Central memory CD4-positive, alpha-beta T cell (primary cell): Measurements from ENCODE around the gene SART3.
"Not testable (repeated sequence)": the region's sequence is repeated elsewhere in the genome, so short reads cannot be mapped to it uniquely, and the experiment has no call there.

Source experiments
- DNase-seq: peaks from one replicate; pipeline ENCODE4 v3.0.0; 2022

Gene SART3

DNA sequence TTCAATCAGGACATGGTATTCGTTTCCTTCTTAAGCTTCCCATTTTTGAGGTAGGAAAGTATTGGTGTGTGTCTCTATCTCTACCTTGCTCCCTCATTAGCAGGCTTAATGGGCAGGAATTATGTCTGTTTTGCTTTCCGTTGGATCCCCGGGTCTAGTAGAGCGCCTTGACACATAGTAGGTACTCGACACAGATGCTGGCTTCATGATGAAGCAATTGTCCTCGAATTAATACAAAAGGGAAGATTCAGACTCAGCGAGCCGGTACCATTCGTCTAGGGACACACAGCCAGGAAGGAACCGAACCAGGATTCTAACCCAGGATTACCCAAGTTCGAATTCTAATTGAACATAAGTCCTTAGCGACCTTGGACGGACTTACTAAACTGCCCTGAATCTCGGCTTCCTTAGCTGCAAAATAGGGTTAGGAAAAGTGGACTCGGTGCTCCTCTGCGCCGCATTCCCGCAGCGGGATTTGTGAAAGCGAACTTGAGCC is 927 bp upstream of the SART3 start:
- no peak for DNase-seq

DNA sequence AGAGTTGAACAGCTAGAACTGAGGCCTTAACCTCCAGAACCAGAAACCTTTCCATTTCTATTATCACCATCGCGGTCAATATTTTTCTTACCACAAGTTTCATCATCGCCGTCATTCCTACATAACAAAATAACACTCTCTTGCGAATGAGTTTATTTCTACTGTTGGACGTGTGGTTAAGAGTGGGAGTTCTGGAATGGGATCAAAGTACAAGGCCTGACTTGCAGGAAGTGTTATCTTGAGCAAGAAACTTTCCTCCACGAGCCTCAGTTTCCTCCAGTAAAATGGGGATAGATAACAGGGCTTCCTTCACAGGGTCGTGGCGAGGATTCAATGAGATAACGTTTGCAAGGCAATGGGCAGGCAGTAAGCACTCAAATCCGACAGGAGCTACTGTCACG is 652 bp downstream of the SART3 start:
- no peak for DNase-seq

DNA sequence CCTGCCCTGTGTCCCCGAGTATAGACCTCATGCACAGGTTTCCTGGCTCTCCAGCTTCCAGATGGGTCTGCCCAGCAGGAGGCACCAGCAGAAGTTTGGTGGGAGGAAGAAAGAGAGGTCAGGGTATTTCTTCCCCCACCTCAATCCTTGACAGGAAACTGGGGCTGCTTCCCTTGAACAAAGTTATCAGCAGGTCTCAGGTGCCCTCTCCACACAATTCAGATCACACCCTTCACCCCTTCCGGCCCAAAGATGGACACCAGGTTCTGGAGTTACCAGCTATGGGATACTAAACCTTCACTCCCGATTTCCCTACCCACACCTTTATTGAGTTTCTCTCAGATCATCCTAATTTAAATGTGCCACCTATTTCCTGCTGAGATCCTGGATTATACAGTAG is 1.2 kb downstream of the SART3 start:
- DNase-seq = no peak

DNA sequence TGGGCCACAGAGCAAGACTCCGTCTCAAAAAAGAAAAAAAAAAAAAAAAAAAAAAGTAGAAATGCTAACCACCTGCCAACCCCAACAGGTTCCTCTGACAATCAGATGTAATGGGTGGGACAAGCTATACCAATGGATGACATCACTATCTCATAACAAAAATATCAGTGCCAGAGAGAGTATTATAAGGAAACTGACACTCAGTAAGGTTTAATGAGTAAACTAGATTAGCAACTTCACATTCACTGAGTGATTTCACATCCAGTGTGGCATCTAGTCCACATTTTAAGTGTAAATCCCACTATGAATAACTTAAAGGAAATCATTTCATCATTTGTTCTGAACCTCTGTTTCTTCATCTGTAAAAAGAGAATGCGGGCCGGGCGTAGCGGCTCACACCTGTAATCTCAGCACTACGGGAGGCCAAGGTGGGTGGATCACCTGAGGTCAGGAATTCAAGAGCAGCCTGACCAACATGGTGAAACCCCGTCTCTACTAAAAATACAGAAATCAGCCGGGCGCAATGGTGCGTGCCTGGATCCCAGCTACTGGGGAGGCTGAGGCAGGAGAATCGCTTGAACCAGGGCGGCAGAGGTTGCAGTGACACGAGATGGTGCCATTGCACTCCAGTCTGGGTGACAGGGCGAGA is 1.8 kb downstream of the SART3 start:
- no peak for DNase-seq

DNA sequence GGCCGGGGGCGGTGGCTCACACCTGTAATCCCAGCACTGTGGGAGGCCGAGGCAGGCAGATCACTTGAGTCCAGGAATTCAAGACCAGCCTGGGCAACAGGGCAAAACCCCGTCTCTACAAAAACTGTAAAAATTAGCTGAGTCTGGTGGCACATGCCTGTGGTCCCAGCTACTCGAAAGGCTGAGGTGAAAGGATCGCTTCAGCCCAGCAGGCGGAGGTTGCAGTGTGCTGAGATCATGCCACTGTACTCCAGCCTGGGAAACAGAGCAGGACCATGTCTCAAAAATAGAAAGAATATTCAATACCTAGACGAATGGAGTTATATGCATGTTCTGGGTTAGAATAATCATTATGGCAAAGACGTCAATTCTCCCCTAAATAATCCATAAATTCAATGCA is 5.6 kb downstream of the SART3 start:
- not testable (repeated sequence) for DNase-seq

DNA sequence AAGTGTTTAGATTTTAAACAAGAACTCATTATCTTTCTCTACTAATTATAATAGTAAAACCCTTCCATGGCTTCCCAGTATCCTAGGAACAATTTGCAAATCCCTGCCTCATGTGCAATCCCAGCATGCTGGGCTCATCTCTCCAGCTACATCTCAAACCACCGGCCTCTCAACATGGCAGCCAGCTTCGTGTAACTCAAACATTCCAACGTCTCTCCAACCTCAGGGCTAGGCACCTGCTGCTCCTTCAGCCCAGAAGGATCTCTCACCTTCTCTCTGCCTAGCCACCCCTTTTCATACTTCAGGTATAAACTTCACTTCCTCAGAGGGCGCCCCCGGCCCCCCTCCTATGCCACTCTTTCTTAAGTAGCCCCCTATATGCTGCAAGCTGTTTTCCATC is 7.2 kb downstream of the SART3 start:
- no peak for DNase-seq

DNA sequence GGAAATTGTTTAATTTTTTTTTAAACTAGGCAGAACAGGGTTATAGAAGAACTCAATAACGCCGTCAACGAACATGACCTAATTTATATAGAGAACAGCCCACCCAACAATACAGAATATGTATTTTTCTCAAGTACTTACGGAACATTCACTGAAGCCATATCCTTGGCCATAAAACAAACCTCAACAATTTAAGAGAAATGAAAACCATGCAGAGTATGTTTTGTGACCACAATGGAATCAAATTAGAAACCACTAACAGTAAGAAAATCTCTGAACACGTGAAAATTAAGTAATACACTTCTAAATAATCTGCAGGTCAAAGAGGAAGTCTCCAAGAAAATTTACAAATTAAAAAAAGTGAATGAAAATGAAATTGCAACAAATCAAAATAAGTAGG is 9.4 kb downstream of the SART3 start:
- DNase-seq = no peak

DNA sequence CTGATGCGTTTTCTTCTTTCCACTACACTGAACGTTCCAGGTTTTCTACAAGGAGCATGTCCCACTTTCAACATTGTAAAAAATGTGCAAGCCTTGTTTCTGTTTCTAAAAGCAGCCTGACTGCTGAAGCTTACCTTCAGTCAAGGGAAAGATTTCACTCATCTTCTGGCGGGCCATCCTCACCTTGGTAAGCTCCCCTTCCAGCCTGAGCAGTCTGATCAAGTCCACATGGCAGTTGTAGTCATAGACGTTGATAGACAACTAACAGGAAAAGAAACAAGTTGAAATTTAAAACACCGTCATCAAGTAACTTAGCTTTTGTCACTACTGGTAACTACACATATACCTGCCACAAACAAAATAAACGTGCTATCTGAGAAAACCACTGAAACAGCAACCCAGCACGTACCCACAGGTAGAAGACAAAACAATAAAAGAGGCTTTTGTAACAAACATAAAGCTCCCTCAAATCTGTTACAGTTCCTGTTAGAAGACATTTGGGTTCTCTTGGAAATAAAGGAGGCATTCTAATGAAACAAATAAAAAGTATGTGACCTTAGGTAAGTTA is 11.9 kb downstream of the SART3 start:
- no peak for DNase-seq

DNA sequence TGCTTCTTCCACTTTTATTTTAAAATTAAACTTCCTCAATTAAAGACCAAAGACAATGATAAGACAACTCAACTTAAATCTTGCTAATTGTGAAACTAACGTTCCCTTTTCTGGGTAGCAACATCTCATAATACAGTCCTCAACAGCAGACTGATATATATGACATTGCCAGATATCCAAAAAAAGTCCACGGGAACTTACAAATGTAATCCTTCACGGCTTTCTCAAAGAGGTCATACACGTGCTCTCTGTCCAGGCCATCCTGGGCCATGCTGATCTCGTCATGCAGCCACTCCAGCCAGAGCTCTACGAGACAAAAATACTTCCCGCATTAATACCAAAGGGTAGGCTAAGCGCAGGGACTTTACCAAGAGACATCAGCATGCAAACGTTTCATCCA is 13.3 kb downstream of the SART3 start:
- no peak for DNase-seq

DNA sequence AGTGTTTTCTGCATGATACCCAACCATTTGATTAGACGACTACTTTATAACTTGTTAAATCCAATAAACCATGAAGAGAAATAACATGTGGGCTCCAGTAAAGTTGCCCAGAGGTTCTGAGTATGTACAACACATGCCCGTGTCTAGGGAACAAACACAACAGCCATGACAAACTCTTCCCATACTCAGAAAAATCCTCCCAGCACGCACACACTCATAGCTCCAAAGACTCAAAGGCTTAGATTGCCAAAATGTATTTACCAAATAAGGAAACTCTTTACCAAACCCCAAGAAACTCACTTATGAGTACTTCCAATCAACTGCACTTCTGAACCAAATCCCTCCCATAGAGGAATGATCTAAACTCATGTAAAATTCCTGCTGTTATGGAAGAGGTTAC is 17.3 kb downstream of the SART3 start:
- DNase-seq = no peak

DNA sequence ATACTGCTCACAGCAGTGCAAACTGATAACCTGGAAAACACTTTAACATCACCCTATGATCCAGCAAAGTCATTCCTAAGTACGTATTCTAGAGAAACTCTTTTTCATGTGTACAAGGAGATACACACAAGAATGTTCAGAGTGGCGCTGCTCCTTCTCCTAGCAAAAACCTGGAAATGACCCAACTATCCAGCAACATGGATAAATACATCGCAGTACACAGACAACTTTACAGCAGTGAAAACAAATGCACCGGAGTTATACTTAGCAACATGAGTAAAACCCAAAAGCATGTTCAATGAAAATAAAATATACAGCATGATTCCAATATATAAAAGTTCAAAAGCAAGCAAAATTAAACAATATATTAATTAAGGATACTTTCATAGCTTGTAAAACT is 18.7 kb downstream of the SART3 start:
- no peak for DNase-seq

DNA sequence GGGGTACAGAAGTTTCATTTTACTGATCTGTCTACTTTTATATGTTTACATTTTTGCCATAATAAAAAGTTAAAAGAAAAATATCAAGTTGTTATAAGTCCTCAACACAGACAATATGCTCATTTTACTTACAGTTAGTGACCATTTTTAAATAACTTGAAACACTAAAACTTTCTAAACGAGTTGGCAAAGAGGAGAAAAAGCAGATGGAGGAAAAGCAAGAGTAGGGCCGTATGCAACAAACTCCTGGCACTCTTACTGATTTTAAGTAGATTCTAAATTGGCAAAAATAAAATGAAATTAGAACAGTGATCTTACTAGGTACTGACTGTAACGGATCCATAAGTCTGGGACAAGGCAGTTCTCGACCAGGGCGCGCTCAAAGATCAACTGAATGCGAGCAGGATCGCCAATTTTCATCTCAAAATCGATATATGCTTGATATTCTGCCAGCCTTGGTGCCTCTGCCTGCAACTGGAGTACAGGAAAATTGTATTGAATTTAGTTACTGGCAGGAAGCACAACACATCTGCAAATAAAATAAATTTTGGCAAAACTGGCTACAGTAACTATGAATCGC is 22.3 kb downstream of the SART3 start:
- no peak for DNase-seq

DNA sequence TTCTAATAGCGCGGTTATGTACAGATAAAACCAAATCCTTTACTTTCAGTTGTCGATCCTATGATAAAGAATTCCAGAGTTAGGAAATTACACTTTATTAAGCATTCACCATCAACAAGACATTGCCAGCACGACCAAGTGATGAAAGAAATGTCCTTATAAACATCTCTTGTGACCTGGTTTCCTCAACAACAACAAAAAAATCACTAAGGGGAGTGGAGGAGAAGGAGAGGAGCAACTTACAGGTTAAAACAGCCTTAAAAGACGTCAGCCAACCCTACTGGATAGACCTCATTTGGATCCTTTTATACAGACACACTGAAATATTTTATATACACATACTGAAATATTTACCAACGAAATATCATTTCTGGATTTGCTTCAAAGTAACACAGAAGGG is 22.8 kb downstream of the SART3 start:
- DNase-seq = no peak

DNA sequence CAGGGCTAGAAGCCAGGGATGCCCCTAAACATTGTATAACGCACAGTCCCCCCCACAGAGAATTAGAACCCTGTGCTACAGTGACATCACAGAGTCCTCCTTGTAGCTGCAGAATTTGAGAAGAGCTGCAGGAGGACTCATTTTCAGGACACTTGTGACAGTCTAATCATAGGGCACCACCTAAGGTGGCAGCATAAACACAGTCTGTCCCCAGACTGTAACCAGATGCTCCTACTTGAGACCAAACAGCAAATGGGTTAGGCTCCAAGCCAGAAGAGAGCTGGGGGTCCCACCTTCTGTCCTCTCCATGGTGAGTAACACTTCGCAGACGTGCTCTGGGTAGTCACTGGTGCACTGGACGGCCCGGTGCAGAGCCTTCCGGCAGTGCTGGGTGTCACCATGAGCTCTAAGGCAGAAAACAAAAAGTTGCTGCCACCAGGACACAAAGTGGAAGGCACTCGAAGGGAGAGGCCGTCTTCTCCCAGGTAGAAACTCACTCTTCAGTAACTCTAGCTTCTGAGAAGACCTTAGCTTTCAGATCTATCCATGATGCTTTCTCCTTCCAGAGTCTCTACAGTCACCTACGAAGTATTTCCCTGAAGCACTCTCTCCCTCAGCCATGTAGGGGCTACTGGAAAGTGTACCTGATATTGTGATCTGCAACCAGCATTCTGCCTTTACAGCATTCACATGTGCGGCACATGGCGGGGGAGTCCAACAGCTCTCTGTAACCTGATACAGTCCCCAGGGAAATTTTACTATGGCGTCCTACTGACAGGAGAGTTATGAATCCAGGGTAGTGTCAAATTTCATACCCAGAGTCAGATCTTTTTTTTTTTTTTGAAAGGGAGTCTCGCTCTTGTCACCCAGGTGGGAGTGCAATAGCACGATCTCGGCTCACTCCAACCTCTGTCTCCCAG is 28.8 kb downstream of the SART3 start:
- DNase-seq = no peak

DNA sequence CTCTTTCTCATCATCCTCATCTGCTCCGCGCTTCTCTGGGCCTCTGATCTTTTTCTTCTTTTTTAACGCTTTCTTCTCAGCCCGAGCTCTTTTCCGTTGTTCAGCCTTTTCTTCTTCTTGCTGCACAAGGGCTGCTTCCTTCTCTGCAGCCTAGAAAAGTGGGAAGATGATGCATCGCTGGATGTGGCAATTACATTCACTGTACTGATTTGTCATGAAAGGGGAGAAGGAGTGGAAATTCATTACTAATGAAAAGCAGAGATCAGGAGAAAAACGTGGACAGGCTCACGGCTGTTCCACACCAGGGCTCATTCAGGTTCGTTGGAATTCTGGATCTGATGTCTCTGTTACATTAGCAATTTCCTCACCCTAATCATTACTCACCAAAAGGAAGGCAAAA is 30.8 kb downstream of the SART3 start:
- DNase-seq = no peak

DNA sequence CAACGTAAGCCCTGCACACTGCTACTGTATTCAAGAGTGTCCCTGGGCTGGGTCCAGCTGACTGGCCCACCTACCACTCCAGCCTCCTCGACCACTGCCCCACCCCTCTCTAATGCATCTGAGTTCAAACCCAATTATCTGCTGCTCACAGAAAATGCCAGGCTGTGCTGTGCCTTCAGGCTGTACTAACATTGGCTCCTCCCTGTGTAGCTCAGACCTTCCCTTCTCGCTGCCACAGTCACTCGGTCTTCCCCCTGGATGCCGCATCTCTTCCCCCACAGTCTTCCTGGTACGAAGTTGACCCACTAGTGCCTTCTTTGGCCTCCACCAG is 33.8 kb downstream of the SART3 start:
- no peak for DNase-seq

DNA sequence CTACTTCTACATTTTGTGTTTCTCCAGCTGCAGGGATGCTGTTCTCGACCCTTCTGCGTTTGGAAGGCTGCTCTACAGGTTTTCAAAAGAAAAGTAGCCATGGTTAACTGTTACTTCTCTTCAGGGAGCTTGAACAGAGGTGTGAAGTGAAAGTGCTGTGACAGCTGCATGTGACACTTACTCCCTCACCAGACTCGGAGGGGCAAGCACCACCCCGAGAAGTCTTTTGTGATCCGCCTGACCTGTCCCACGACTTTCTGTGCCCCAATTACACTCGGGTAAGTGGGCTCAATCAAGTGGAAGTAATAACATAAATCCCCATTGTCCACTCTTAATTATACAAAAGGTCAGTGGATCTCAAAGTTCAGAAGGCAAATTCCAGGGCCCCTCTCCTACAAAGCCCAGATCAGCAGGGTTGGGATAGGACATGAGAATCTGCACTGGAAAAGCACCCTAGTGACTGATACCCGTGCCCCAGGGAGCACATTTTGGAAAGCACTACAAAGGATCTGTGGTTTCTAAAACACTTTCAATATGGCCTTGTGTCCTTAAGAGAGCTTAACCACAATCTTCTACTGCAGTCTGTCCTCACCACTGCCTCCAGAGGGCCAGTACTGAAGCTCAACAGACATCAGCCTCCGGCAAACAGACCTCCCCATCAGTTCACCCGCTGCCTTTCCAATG is 34.3 kb downstream of the SART3 start:
- no peak for DNase-seq

DNA sequence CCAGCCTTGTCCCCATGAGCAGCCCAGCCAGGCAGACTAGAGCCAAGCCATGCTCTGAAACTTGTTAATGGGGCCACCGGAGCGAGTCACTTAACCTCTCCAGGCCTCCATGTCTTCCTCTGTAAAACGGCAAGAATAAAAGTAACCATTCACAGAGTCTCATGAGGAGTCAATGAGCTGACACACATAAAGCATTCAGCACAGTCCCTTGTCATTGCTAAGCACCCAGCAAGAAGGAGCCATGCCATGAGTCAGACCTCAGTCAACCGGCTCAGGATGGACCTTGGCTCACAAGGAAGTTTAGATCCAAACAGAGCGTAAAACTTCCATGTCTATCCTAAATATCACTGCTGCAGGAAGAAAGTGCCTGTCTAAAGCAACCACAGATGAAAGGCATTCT is 35.3 kb downstream of the SART3 start:
- no peak for DNase-seq

DNA sequence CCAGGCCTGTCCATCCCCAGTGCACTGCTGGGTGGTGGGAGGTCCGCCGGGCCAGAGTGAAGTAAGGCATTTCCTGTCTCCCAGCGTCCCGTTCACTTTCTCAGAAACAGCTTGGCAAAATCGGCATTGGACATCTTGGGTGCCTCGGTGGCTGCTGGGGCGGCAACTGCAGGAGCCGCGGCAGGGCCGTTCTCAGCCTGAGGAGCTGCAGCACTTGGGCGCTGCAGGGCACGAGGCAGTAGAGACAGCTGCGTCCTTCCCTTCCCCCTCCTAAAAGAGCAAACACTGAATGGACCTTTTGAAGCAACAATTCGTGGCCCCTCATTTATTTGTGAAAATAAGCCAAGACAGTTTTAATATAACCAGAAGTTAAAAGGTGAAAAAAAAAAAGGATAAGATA is 37.6 kb downstream of the SART3 start:
- no peak for DNase-seq

DNA sequence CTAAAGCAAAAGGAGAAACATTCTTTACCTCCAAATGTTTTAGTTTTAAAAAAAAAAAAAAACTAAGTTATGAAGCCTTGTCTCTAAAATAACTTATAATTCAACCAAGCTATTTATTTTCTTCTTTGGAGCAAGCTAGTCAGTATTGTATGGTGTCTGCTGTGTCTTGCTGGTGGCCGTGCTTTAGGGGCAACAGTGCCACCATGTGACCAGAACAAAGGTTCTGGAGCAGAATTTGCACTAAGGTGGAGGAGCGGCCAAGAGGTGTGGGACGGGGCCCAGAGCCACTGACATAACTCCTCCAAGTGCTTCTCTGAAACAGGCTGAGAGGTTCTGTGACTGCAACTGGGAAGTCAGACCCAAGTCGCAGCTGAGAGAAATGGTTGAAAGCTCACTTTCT is 41.4 kb downstream of the SART3 start:
- no peak for DNase-seq

DNA sequence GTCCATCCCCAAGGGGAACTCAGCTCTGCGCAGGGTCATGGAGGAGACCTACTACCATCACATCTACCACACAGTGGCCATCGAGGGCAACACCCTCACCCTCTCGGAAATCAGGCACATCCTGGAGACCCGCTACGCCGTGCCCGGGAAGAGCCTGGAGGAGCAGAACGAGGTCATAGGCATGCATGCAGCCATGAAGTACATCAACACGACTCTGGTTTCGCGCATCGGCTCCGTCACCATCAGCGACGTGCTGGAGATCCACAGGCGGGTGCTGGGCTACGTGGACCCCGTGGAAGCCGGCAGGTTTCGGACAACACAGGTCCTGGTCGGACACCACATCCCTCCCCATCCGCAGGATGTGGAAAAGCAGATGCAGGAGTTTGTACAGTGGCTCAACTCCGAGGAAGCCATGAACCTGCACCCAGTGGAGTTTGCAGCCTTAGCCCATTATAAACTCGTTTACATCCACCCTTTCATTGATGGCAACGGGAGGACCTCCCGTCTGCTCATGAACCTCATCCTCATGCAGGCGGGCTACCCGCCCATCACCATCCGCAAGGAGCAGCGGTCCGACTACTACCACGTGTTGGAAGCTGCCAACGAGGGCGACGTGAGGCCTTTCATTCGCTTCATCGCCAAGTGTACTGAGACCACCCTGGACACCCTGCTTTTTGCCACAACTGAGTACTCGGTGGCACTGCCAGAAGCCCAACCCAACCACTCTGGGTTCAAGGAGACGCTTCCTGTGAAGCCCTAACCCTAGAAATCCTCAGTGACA is 42.1 kb downstream of the SART3 start:
- no peak for DNase-seq

DNA sequence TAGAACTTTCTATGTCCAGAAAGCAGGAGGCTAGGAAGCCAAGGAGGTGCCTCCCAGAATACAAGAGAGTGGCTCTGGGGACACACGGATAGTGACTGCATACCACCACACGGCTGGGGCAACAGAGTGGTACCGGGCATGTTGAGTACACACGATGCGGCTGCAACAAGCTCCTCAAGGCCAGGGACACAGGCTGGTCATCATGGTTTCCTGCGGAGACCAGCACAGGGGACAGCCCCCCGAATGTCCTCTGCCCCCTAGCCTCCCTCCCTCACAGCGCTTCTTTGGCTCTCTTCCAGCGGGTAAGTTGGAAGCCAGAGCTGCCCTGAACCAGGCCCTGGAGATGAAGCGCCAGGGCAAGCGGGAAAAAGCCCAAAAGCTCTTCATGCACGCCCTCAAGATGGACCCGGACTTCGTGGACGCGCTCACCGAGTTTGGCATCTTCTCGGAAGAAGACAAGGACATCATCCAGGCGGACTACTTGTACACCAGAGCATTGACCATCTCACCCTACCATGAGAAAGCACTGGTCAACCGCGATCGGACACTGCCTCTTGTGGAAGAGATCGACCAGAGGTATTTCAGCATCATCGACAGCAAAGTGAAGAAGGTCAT is 42.8 kb downstream of the SART3 start:
- DNase-seq = no peak
